Head of caudate nucleus (tissue), 42 donors: Measurements from ENCODE around the gene CLC.
"Not testable (repeated sequence)": the region's sequence is repeated elsewhere in the genome, so short reads cannot be mapped to it uniquely, and the experiment has no call there.

Experiments
- DNase-seq, 42 donors: peaks; one replicate each; pipeline versions ENCODE4 v3.0.0 to v3.0.0-alpha.2; 2020 to 2021; ENCODE audit warnings: mixed read lengths in 7 of 42
- intact Hi-C: fragments of 100-400 bp; cut with DNase I; formaldehyde crosslinking; loops from one replicate; pipeline ENCODE4 v1.15.0; 2022

CLC gene

GRCh38 chr19:39737891-39738290, at the start of gene CLC:
Gene CLC (minus strand): TSS chr19:39738029. CDS start chr19:39737952, 77 bp downstream.
- DNase-seq: no peak
- intact Hi-C loops: no loop called here

- no peak for DNase-seq
- intact Hi-C loops: no loop called here
These were observed 43.1 kb upstream of the CLC start for GRCh38 chr19:39780894-39781293.

GRCh38 chr19:39778763-39779162, 40.9 kb upstream of the CLC start, which contains the start of gene LEUTX:
Gene LEUTX (plus strand): TSS chr19:39778854. CDS start chr19:39778921, 67 bp downstream.
- DNase-seq: no peak
- intact Hi-C loops: no loop called here

GRCh38 chr19:39768786-39769185, 31.0 kb upstream of the CLC start:
- intact Hi-C loops: no loop called here
- no peak for DNase-seq

- intact Hi-C loops: no loop called here
- no peak for DNase-seq
These were observed 30.5 kb upstream of the CLC start for GRCh38 chr19:39768334-39768733.

- intact Hi-C loops: no loop called here
- DNase-seq: peak in 30 of 42 donors; percentile 3 to 68 (median 30)
These were observed 27.6 kb upstream of the CLC start for GRCh38 chr19:39765091-39766076.

- intact Hi-C loops, DNase-seq: not testable (repeated sequence)
These were observed 24.0 kb upstream of the CLC start for GRCh38 chr19:39761851-39762250.

GRCh38 chr19:39759457-39760184, 21.8 kb upstream of the CLC start:
- DNase-seq: no peak
- intact Hi-C loops: no loop called here

GRCh38 chr19:39754971-39755370, 17.1 kb upstream of the CLC start:
- intact Hi-C loops: no loop called here
- DNase-seq: no peak

GRCh38 chr19:39754544-39754943, 16.7 kb upstream of the CLC start:
- DNase-seq: no peak
- intact Hi-C loops: no loop called here

GRCh38 chr19:39752795-39753194, 15.0 kb upstream of the CLC start:
- intact Hi-C loops: no loop called here
- DNase-seq: no peak

GRCh38 chr19:39752390-39752789, 14.6 kb upstream of the CLC start:
- DNase-seq: no peak
- intact Hi-C loops: no loop called here

- no peak for DNase-seq
- intact Hi-C loops: no loop called here
These were observed 12.2 kb upstream of the CLC start for GRCh38 chr19:39749981-39750380.

- intact Hi-C loops: no loop called here
- no peak for DNase-seq
These were observed 9.2 kb upstream of the CLC start for GRCh38 chr19:39746836-39747529.

GRCh38 chr19:39745643-39746042, 7.8 kb upstream of the CLC start:
- intact Hi-C loops: no loop called here
- DNase-seq: no peak

GRCh38 chr19:39740395-39740794, 2.6 kb upstream of the CLC start:
- no peak for DNase-seq
- intact Hi-C loops: no loop called here

- no peak for DNase-seq
- intact Hi-C loops: no loop called here
These were observed 985 bp upstream of the CLC start for GRCh38 chr19:39738814-39739213.

GRCh38 chr19:39737351-39737750, 478 bp downstream of the CLC start:
- no peak for DNase-seq
- intact Hi-C loops: no loop called here

- intact Hi-C loops: no loop called here
- DNase-seq: no peak
These were observed 1.7 kb downstream of the CLC start for GRCh38 chr19:39736088-39736487.

GRCh38 chr19:39735688-39736087, 2.1 kb downstream of the CLC start:
- intact Hi-C loops: no loop called here
- DNase-seq: no peak
